ENCODE results near the gene CUZD1. TPM values are rescaled to one million over a fixed set of nuclear protein-coding genes. Genes with fewer than 3 reads are reported as not detected.

CUZD1 gene
- total RNA-seq, 1 donor from 2014 or later, result 0.23 TPM

DNA sequence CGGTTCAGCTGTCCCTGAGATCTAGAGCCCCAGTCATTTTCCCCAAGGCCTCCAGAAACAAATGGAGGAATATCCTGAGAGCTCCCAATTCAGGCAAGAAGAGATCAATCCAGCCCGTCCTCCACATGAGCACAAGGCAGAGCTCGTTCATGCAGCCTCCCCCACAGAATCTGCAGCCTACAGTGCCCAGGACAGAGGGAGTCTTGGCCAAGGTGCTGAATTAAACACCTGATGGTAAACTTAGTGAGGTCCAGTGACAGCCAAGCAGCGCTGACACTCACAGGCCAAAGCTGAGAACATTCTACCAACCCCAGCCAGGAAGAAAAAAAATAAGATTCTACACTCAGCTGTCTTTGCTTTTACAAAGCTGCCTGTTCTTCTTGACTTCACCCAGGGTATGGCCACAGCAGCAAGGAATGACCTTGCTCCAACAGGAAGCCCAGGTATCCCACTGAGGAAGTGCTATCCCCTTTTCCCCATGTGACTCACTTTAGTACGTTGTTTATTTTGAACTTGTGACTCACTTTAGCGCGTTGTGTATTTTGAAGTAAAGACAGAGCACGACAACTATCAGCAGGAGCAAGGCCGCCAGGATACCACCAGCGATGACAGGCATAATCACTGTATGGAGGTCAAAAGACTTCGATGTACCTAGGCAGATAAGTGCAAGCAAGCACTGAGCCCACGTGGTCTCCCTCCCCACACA, 4.4 kb upstream of the CUZD1 start:
- H2AFZ ChIP-seq (ENCODE audit: low read depth, low read length), result no peak overlapping the region
- peaks cover 18% of the 10 kb centered on the region for H3K4me1 Mint-ChIP-seq (ENCODE audit: low read depth, unreplicated experiment)
- H4K20me1 ChIP-seq (ENCODE audit: insufficient read depth, low read length), result peaks cover 6% of the 10 kb centered on the region
- no peaks in the 10 kb centered on the region for H3K36me3 ChIP-seq (ENCODE audit: insufficient read depth, low read length)
- peaks cover 4% of the 10 kb centered on the region for H3K9me3 Mint-ChIP-seq (ENCODE audit: unreplicated experiment)
- H3K4me3 ChIP-seq (ENCODE audit: insufficient read depth, low read depth, low read length), result no peak overlapping the region
- peaks cover 5% of the 10 kb centered on the region for H3K36me3 Mint-ChIP-seq (ENCODE audit: low read depth, unreplicated experiment)
- peak overlapping the region; percentile 57 for H3K27ac ChIP-seq (ENCODE audit: low read depth, low read length)
- H3K4me1 ChIP-seq (ENCODE audit: insufficient read depth, low read length), result peaks cover 53% of the 10 kb centered on the region
- H3K27me3 ChIP-seq (ENCODE audit: insufficient read depth, low read length), result no peaks in the 10 kb centered on the region
- FAIRE-seq (no peak), DNase-seq (ENCODE audit: low read depth) (peak; percentile 11)
- H3K27me3 Mint-ChIP-seq (ENCODE audit: low read depth, unreplicated experiment), result peaks cover 4% of the 10 kb centered on the region
- H3K9me3 ChIP-seq (ENCODE audit: insufficient read depth, low read depth, low read length), result no peaks in the 10 kb centered on the region
- peak overlapping the region; percentile 61 for H3K4me2 ChIP-seq (ENCODE audit: low read length)
- no peak overlapping the region for H3K4me3 Mint-ChIP-seq (ENCODE audit: unreplicated experiment)
- H3K79me2 ChIP-seq (ENCODE audit: insufficient read depth, low read length), result no peaks in the 10 kb centered on the region
- no peak for TF ChIP-seq CTCF (IDR thresholded peaks at IDR 0.05; ENCODE audit: insufficient read depth, low read depth, low read length)
- no peak for TF ChIP-seq EZH2 (IDR thresholded peaks at IDR 0.05; ENCODE audit: insufficient read depth, low read length)
- H3K9ac ChIP-seq (ENCODE audit: low read length), result no peak overlapping the region
- no peak overlapping the region for H3K27ac Mint-ChIP-seq (ENCODE audit: unreplicated experiment)

DNA sequence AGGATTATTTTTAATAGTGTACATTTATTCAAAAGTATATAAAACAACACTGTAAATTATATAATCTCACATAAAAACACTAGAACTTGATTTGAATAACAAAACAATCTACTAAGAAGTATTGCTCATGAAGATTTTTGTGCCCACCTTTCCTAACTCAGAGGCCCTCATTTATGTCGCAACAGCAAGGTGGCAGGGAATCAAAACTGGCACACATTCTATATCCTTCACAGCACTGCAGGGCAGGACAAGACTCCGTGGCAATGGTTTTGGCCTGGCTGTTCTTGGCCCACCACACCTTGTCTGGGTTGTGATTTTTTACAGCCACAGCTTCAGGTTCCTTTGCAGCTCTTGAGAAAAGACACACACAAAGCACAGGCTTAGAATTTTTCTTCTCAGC, 3.4 kb upstream of the CUZD1 start:
- no peaks in the 10 kb centered on the region for H3K9me3 ChIP-seq (ENCODE audit: insufficient read depth, low read depth, low read length)
- H3K4me3 ChIP-seq (ENCODE audit: insufficient read depth, low read depth, low read length), result no peak overlapping the region
- H3K4me1 ChIP-seq (ENCODE audit: insufficient read depth, low read length), result peaks cover 44% of the 10 kb centered on the region
- Mint-ChIP-seq H3K27me3 (ENCODE audit: low read depth, unreplicated experiment) (peaks cover 4% of the 10 kb centered on the region), H3K4me3 (ENCODE audit: unreplicated experiment) (no peak overlapping the region), H3K36me3 (ENCODE audit: low read depth, unreplicated experiment) (peaks cover 5% of the 10 kb centered on the region), H3K9me3 (ENCODE audit: unreplicated experiment) (peaks cover 4% of the 10 kb centered on the region), H3K4me1 (ENCODE audit: low read depth, unreplicated experiment) (peaks cover 8% of the 10 kb centered on the region), H3K27ac (ENCODE audit: unreplicated experiment) (no peak overlapping the region)
- H3K79me2 ChIP-seq (ENCODE audit: insufficient read depth, low read length), result no peaks in the 10 kb centered on the region
- H4K20me1 ChIP-seq (ENCODE audit: insufficient read depth, low read length), result peaks cover 6% of the 10 kb centered on the region
- H2AFZ ChIP-seq (ENCODE audit: low read depth, low read length), result no peak overlapping the region
- H3K36me3 ChIP-seq (ENCODE audit: insufficient read depth, low read length), result no peaks in the 10 kb centered on the region
- H3K27me3 ChIP-seq (ENCODE audit: insufficient read depth, low read length), result no peaks in the 10 kb centered on the region
- no peak overlapping the region for H3K27ac ChIP-seq (ENCODE audit: low read depth, low read length)
- no peak for TF ChIP-seq EZH2 (IDR thresholded peaks at IDR 0.05; ENCODE audit: insufficient read depth, low read length)
- TF ChIP-seq CTCF (IDR thresholded peaks at IDR 0.05; ENCODE audit: insufficient read depth, low read depth, low read length), result no peak
- DNase-seq (ENCODE audit: low read depth), result no peak
- no peak for FAIRE-seq
- H3K9ac ChIP-seq (ENCODE audit: low read length), result no peak overlapping the region
- no peak overlapping the region for H3K4me2 ChIP-seq (ENCODE audit: low read length)
